HPDE6-E6E7 (cell line): ENCODE measurements around the gene PSAT1.

ENCODE experiments used
- DNase-seq: peaks from one replicate; pipeline ENCODE4 v3.0.0; 2011; ENCODE audit warnings: missing footprints; ENCODE audit errors: extremely low spot score

The PSAT1 gene

DNA sequence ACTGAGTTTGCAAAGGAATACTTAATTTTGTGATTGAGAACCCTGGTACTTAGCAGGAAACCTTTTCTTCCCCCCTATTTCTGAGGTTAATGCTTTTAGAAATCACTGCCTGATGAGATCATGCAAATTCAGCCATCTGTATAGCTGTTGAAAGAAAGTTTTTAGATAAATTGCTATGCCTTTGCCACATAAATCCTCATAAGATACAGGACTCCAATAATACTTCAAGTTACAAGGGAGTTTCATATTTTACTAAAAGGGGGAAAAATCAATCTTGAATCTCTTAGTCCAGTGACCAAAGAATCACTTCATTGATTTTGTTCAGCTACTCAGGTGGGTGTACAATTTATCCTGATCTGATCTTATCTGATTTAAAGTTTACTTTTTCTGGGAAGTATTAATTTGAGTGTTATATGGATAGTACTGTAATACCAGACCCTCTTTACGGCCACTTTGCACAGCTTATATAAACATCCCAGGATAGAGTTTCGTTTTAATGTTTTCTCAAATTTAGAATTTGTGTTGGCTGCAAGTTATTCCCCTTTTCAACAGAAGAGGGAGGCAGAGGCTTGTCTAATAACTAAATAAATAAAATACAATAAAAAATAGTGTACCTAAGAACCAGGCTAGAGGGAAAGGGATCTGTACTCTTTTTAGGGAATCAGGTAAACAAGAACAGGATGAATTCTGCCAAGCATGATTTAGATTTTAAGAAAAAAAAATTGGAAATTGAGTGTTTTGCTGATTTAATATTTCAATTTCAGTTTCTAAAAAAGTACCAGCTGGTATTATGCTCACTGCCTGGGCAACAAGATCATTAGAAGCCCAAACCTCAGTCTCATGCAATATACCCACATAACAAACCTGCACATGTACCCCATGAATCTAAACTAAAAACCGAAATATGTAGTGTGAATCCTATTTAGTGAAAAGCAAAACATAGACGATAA lies 69.1 kb downstream of the PSAT1 start:
- peak; percentile 7 for DNase-seq

DNA sequence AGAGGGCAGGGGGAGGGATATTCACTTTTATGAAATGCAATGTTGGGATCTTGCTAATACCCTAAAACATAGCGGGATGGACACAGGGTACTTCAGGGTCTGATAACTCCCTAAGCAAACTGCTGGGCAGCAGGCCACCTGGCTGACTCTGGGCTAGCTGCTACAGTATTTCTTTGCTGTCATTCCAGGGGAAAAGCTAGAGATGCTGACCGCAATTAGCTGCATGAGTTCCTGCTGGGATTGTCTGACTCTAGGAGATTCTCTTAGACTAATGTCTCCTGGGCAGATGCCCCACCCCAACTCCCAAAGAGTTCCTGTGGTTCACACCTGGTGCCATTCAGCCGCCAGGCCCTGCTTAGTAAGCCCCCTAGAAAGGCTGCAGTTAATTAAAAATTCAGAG lies 69.9 kb downstream of the PSAT1 start:
- DNase-seq: no peak

DNA sequence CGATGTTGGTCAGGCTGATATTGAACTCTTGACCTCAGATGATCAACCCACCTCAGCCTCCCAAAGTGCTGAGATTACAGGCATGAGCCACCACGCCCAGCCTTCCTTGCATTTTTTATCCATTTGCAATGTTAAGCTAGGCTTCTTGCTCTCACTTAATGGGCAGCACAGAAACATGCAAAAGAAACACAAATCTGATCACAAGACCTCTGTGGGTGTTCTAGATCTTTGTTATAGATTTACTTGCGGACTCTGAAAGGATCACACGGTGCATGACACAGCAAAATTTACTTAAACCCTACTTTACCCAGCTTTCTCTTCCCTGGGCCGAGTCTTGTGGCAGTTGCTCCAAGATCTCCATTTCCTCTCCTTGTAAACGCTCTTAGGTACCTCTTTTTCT lies 71.3 kb downstream of the PSAT1 start:
- DNase-seq: no peak

DNA sequence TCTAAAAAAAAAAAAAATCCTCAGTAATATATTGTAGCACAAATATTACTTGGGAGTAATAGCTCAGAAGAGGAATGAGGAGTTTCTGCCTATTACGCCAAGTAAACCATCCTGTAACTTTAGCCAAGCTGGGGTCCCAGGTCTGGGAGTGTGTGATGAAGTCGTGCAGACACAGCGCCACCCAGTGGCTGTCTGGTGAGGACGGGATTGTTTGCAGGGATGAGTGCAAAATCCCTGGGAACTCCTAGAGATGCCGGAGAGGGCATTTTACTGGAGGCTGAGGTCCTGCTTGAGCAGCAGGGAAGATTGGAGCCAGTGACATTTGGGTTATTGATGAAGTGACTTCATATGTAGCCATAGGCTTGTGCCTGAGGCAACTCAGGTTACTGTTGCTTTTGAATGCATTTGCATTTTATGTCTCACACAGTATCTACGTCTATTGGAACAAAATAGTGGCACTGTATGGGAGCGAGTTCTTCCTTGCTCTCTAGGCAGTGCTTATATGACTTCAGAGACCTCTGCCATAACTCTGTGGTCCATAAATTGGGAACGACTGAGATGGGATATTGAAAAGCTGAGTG lies 72.8 kb downstream of the PSAT1 start:
- DNase-seq: peak; percentile 58

DNA sequence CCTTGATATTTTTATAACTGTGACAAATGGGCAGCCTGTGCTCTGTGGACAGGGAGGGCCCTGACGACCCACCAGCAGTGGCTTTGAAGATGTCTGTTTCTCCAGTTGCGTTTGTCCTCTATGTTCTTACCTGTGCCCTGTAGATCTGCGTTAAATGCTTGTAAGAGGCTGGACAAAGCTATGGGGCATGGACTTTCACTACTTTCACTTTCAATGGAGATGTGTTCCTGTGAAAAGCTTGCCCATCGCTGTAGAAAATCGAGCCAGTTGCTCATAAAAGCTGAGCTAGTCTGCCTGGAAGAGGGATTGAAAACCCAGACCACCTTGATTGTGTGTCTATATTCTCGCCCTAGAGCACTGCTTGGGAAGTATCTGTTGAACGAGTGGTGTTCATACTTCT lies 74.1 kb downstream of the PSAT1 start:
- DNase-seq: no peak

DNA sequence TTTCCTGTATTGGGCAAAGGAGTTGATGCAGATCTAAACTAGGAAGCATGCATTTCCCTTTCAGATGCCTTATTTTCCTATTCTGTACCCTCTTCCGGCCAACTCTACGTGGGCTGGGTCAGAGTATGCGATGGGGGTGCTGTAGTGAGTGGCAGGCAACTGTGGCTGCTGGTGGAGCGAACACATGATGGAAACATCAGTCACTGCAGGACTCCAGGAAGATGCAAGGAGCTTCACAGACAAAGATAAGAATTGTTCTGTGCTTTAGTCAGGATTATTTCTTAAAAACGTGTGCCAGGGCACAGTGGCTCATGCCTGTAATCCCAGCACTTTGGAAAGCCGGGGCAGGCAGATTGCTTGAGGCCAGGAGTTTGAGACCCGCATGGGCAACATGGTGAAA lies 75.1 kb downstream of the PSAT1 start:
- no peak for DNase-seq
